ENCODE results near the gene BRD7. TPM values are rescaled to one million over a fixed set of nuclear protein-coding genes. Genes with fewer than 3 reads are reported as not detected.
A peak's percentile ranks its signal among the peaks of the same experiment; 100 is the strongest.

The BRD7 gene
- total and polyA plus RNA-seq, 2 of the 13 experiments (the other 11 are each of a cell fraction or from before 2014, with no cell fraction given): 82.3 to 149 TPM

GRCh38 chr16:50303605-50304466, 65.0 kb downstream of the BRD7 start (continued):
- no peak for TF ChIP-seq ZNF362 (CRISPR knock-in tag; IDR thresholded peaks at IDR 0.05; ENCODE audit: borderline replicate concordance)
- peak; percentile 23; the same call in 1 of the 2 replicates for TF ChIP-seq SRY (CRISPR knock-in tag; IDR thresholded peaks at IDR 0.05)
- TF ChIP-seq HDAC2 (CRISPR knock-in tag; IDR thresholded peaks at IDR 0.05): peak; percentile 24; the same call in 1 of the 2 replicates
- TF ChIP-seq ETV5 (CRISPR knock-in tag; IDR thresholded peaks at IDR 0.05; ENCODE audit: borderline replicate concordance): no peak
- TF ChIP-seq PHF21A (CRISPR knock-in tag; IDR thresholded peaks at IDR 0.05): peak; percentile 26; the same call in 1 of the 2 replicates
- TF ChIP-seq ZNF547 (CRISPR knock-in tag; IDR thresholded peaks at IDR 0.05): peak; percentile 53; the same call in 1 of the 2 replicates
- TF ChIP-seq MEIS2 (CRISPR knock-in tag; IDR thresholded peaks at IDR 0.05): no peak
- TF ChIP-seq CBFB (CRISPR knock-in tag; IDR thresholded peaks at IDR 0.05): peak; percentile 22; the same call in 1 of the 2 replicates
- no peak for TF ChIP-seq ZNF414 (CRISPR knock-in tag; IDR thresholded peaks at IDR 0.05)
- TF ChIP-seq KAT8 (CRISPR knock-in tag; IDR thresholded peaks at IDR 0.05): peak; percentile 47; the same call in 1 of the 2 replicates
- no peak for TF ChIP-seq ARID2 (CRISPR knock-in tag; IDR thresholded peaks at IDR 0.05; ENCODE audit: borderline replicate concordance)
- TF ChIP-seq GFI1 (CRISPR knock-in tag; IDR thresholded peaks at IDR 0.05; ENCODE audit: borderline replicate concordance): no peak
- TF ChIP-seq ZNF350 (CRISPR knock-in tag; IDR thresholded peaks at IDR 0.05; ENCODE audit: borderline replicate concordance, low read depth): peak; percentile 50; the same call in 1 of the 2 replicates
- no peak for TF ChIP-seq ZNF674 (CRISPR knock-in tag; IDR thresholded peaks at IDR 0.05; ENCODE audit: low read depth)
- peak; percentile 38; the same call in 1 of the 2 replicates for TF ChIP-seq HNF4A (CRISPR knock-in tag; IDR thresholded peaks at IDR 0.05)
- TF ChIP-seq NFYB (CRISPR knock-in tag; IDR thresholded peaks at IDR 0.05): no peak
- no peak for TF ChIP-seq ZSCAN22 (CRISPR knock-in tag; IDR thresholded peaks at IDR 0.05)
- TF ChIP-seq FOXP1 (IDR thresholded peaks at IDR 0.05): no peak
- TF ChIP-seq FOXP1 (CRISPR knock-in tag; IDR thresholded peaks at IDR 0.05): peak; percentile 47
- no peak for TF ChIP-seq SRSF4 (IDR thresholded peaks at IDR 0.05; ENCODE audit: low read depth, low read length, poor library complexity, severe bottlenecking)
- no peak for TF ChIP-seq PREB (CRISPR knock-in tag; IDR thresholded peaks at IDR 0.05)
- TF ChIP-seq LCORL (IDR thresholded peaks at IDR 0.05): no peak
- TF ChIP-seq LCORL (CRISPR knock-in tag; IDR thresholded peaks at IDR 0.05): 0 out of 2 replicates have a peak, but pooled peaks have one; percentile 36
- TF ChIP-seq MIER2 (CRISPR knock-in tag; IDR thresholded peaks at IDR 0.05): no peak
- 0 out of 2 replicates have a peak, but pooled peaks have one; percentile 6 for TF ChIP-seq RBAK (CRISPR knock-in tag; IDR thresholded peaks at IDR 0.05)
- TF ChIP-seq SP2 (CRISPR knock-in tag; IDR thresholded peaks at IDR 0.05): no peak
- peak; percentile 18; the same call in 1 of the 2 replicates for TF ChIP-seq MIER3 (CRISPR knock-in tag; IDR thresholded peaks at IDR 0.05; ENCODE audit: borderline replicate concordance)
- TF ChIP-seq FLYWCH1 (CRISPR knock-in tag; IDR thresholded peaks at IDR 0.05): no peak
- TF ChIP-seq TBX2 (CRISPR knock-in tag; IDR thresholded peaks at IDR 0.05; ENCODE audit: borderline replicate concordance): peak; percentile 52; the same call in 1 of the 2 replicates
- TF ChIP-seq KDM4B (CRISPR knock-in tag; IDR thresholded peaks at IDR 0.05): no peak
- TF ChIP-seq ZMAT3 (CRISPR knock-in tag; conservative IDR thresholded peaks at IDR 0.05): no peak

Data from HepG2 (cell line).